Activated CD4-positive, alpha-beta memory T cell treated with anti-CD3 and anti-CD28 coated beads for 36 hours (primary cell): ENCODE results near the gene PELI3. TPM values are rescaled to one million over a fixed set of nuclear protein-coding genes. Genes with fewer than 3 reads are reported as not detected.

Experiments
- CTCF ChIA-PET: fragments of 350-600 bp; sonication (Branson Sonifier 250); formaldehyde crosslinking; loops from one replicate; lab custom pipeline; 2021; ENCODE audit warnings: antibody characterized with exemption, inconsistent platforms; lab: Charles Lee
- POLR2A ChIA-PET: fragments of 350-600 bp; sonication (Branson Sonifier 250); formaldehyde crosslinking; loops from one replicate; lab custom pipeline; 2021; ENCODE audit warnings: antibody characterized with exemption; lab: Charles Lee
- DNase-seq: peaks from one replicate; pipeline ENCODE4 v3.0.0-alpha.2; 2020
- H3K27ac Mint-ChIP-seq: one replicate; pipeline ENCODE4 v1.8.0; 2021; ENCODE audit warnings: mixed read lengths
- H3K27me3 Mint-ChIP-seq: one replicate; pipeline ENCODE4 v1.8.0; 2021; ENCODE audit warnings: mixed read lengths
- H3K36me3 Mint-ChIP-seq: one replicate; pipeline ENCODE4 v1.8.0; 2021; ENCODE audit warnings: mixed read lengths
- H3K4me1 Mint-ChIP-seq: one replicate; pipeline ENCODE4 v1.8.0; 2021; ENCODE audit warnings: low read depth, mixed read lengths
- H3K4me3 Mint-ChIP-seq: one replicate; pipeline ENCODE4 v1.8.0; 2021; ENCODE audit warnings: mild to moderate bottlenecking, mixed read lengths
- H3K9me3 Mint-ChIP-seq: one replicate; pipeline ENCODE4 v1.8.0; 2021; ENCODE audit warnings: mixed read lengths
- intact Hi-C: fragments of 100-400 bp; cut with micrococcal nuclease; formaldehyde crosslinking; loops from one replicate; pipeline ENCODE4 v1.15.1; 2023
- total RNA-seq, 2 experiments: library from RNA; stranded (reverse); gene quantifications; one replicate each; pipeline ENCODE4 v1.2.3, GENCODE V29; 2021

The PELI3 gene
- total RNA-seq, 2 experiments from 2014 or later: 7.0 to 8.5 TPM

DNA sequence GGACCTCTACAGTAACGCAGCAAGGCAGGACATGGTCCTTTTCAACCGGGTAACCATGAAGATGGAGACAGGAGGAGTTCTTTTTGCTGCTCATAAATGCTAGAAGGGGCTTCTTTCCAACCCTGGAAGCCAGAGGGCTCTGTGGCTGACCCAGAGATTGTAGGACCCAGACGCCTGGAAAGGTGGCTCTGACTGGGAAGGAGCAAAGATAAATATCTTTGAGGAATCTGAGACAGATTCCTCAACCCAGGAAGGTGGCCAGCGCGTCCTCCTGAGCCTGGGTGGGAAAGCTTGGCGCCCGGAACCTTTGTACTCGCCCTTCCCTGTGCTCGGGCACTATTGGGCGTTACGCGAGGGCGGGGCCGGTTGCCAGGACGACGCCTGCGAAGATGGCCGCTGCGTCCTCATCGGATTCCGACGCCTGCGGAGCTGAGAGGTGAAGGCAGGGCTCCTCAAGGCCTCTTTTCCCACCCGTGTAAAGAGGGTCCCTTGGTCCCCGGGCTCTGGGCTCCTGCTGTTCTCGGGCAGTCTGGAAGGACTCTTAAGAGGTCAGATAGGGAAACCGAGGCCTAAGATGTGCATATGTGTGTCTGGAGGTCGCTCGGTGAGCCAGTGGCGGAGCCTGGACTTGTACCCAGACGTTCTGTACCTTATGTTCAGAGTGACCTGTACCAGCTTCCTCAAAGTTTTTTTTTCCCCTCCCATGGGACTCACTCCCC is 43.7 kb downstream of the PELI3 start, which contains the start of gene BBS1:
BBS1 (plus strand) TSS at position 365 of the 719 bp plus-strand sequence; CDS start at position 390, 25 bp downstream.
- H3K9me3 Mint-ChIP-seq: no peaks in the 10 kb centered on the region
- intact Hi-C loops: no loop called here
- H3K27me3 Mint-ChIP-seq: no peaks in the 10 kb centered on the region
- ChIA-PET POLR2A (interaction anchor here (0.5 to 1.8 kb wide), 4 partner anchors 12 to 36 kb away, joined by 3 to 8 read pairs (median 4); partner anchors contain the start of gene ZDHHC24), CTCF (interaction anchor here (0.6 to 4.2 kb wide), 8 partner anchors 19 to 342 kb away, joined by 3 to 24 read pairs (median 4); partner anchors contain the start of genes CCDC87, CCS, CTSF and NPAS4)
- peak; percentile 87 for DNase-seq
- H3K27ac Mint-ChIP-seq: peak within 1 kb of the TSS; percentile 38
- peaks cover 16% of the 10 kb centered on the region for H3K4me1 Mint-ChIP-seq
- peaks cover 13% of the 10 kb centered on the region for H3K36me3 Mint-ChIP-seq
- peak within 1 kb of the TSS; percentile 88 for H3K4me3 Mint-ChIP-seq

DNA sequence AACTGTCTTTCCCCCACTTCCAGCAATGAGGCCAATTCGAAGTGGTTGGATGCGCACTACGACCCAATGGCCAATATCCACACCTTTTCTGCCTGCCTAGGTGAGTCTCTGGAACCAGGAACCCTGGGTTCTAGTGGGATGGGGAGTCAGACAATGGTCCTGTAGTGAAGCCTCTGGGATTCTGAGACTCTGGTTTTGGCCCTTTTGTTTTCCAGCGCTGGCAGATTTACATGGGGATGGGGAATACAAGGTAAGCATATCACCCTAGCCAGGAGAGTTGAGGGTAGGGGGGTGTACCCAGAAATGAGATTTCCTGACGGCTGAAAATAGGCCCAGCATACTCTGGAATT is 44.3 kb downstream of the PELI3 start:
- DNase-seq: no peak
- Mint-ChIP-seq H3K4me1 (peaks cover 16% of the 10 kb centered on the region), H3K4me3 (peak overlapping the region; percentile 88), H3K36me3 (peaks cover 13% of the 10 kb centered on the region), H3K27me3 (no peaks in the 10 kb centered on the region), H3K27ac (no peak overlapping the region), H3K9me3 (no peaks in the 10 kb centered on the region)
- ChIA-PET CTCF (interaction anchor here (0.6 to 4.2 kb wide), 6 partner anchors 19 to 342 kb away, joined by 3 to 24 read pairs (median 4); partner anchors contain the start of genes NPAS4 and RBM4B), POLR2A (interaction anchor here (0.5 to 1.8 kb wide), 4 partner anchors 12 to 35 kb away, joined by 3 to 8 read pairs (median 4); partner anchors contain the start of gene ZDHHC24)
- intact Hi-C loops: no loop called here

DNA sequence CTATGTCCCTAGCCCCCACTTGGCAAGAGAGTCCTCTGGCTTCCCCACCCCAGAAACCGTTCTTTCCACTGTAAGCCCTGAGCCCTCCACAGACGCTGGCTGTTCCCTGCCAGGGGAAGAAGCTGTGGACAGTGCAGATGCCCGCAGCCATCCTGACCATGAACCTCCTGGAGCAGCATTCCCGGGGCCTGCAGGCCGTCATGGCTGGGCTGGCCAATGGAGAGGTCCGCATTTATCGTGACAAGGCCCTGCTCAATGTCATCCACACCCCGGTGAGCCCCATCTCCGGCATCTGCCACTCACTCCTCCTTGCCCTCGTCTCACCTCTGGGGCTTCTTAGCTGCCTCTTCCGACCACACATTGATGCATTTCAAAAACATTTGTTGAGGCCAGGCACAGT is 56.9 kb downstream of the PELI3 start:
- peaks cover 26% of the 10 kb centered on the region for H3K36me3 Mint-ChIP-seq
- H3K4me1 Mint-ChIP-seq: no peaks in the 10 kb centered on the region
- CTCF ChIA-PET: no interaction called here
- DNase-seq: no peak
- H3K4me3 Mint-ChIP-seq: no peak overlapping the region
- H3K27me3 Mint-ChIP-seq: no peaks in the 10 kb centered on the region
- no peaks in the 10 kb centered on the region for H3K9me3 Mint-ChIP-seq
- intact Hi-C loops: no loop called here
- H3K27ac Mint-ChIP-seq: no peak overlapping the region
- POLR2A ChIA-PET: no interaction called here

DNA sequence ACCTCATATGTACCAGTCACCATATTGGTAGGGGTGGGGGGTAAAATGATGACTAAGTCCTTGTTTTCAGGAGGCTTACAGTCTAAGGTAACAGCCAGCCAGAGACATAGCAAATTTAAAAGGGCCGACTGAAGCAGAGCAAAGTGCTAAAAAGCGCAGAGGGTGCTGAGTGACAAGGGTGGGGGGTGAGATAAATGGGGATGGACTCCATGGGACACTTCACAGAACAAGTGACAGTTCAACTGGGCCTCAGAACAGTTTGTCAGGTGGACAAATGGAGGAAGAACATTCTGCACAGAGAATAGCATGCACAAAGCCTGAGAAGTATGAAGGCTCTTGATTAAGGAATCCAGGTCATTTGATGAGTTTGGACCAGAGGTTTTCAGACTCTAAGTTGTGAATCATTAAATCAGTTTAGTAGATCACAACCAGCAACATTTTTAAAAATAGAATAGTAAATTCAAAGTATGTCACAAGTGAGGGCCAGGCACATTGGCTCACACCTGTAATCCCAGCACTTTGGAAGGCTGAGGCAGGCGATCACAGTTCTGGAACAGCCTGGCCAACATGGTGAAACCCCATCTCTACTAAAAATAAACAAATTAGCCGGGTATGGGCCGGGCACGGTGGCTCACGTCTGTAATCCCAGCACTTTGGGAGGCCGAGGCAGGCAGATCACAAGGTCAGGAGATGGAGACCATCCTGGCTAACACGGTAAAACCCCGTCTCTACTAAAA is 57.8 kb downstream of the PELI3 start:
- no peak overlapping the region for H3K27ac Mint-ChIP-seq
- CTCF ChIA-PET: no interaction called here
- no peaks in the 10 kb centered on the region for H3K9me3 Mint-ChIP-seq
- H3K36me3 Mint-ChIP-seq: peaks cover 24% of the 10 kb centered on the region
- POLR2A ChIA-PET: no interaction called here
- H3K4me3 Mint-ChIP-seq: no peak overlapping the region
- no peaks in the 10 kb centered on the region for H3K4me1 Mint-ChIP-seq
- no peaks in the 10 kb centered on the region for H3K27me3 Mint-ChIP-seq
- DNase-seq: no peak
- intact Hi-C loops: no loop called here

Other genes with a start within 250 kb of the PELI3 start
- gene KLC2, start 209.2 kb upstream of the PELI3 start, total RNA-seq: 10 to 100 TPM; 40.5 to 44.8 TPM
- 100 to 1,000 TPM; 118 to 124 TPM for gene RAB1B, start 198.3 kb upstream of the PELI3 start, total RNA-seq
- 1 to 10 TPM in 1 of 2 experiments, under 1 TPM in 1; 0.39 to 1.5 TPM for gene CNIH2, start 188.7 kb upstream of the PELI3 start, total RNA-seq
- 10 to 100 TPM; 63.1 to 65.8 TPM for gene YIF1A, start 177.8 kb upstream of the PELI3 start, total RNA-seq
- not detected for gene TMEM151A, start 175.0 kb upstream of the PELI3 start, total RNA-seq
- gene CD248, start 149.9 kb upstream of the PELI3 start, total RNA-seq: not detected
- 1 to 10 TPM; 1.0 to 1.6 TPM for gene RIN1, start 130.5 kb upstream of the PELI3 start, total RNA-seq
- 10 to 100 TPM; 29.3 to 31.2 TPM for gene BRMS1, start 121.8 kb upstream of the PELI3 start, total RNA-seq
- gene B4GAT1, start 119.3 kb upstream of the PELI3 start, total RNA-seq: 1 to 10 TPM; 8.2 to 8.3 TPM
- 10 to 100 TPM; 10.3 to 10.6 TPM for gene SLC29A2, start 95.1 kb upstream of the PELI3 start, total RNA-seq
- not detected for gene NPAS4, start 45.9 kb upstream of the PELI3 start, total RNA-seq
- 100 to 1,000 TPM; 104 to 106 TPM for gene MRPL11, start 28.1 kb upstream of the PELI3 start, total RNA-seq
- 10 to 100 TPM; 76.1 to 89.7 TPM for gene DPP3, start 13.5 kb downstream of the PELI3 start, total RNA-seq
- gene BBS1, start 43.7 kb downstream of the PELI3 start, total RNA-seq: 10 to 100 TPM; 11.1 to 13.2 TPM
- 10 to 100 TPM; 13.5 to 14.9 TPM for gene ZDHHC24, start 79.1 kb downstream of the PELI3 start, total RNA-seq
- gene ACTN3, start 80.0 kb downstream of the PELI3 start, total RNA-seq: under 1 TPM; 0.15 to 0.24 TPM
- gene CTSF, start 101.7 kb downstream of the PELI3 start, total RNA-seq: 1 to 10 TPM; 1.4 to 1.5 TPM
- gene CCDC87, start 126.2 kb downstream of the PELI3 start, total RNA-seq: under 1 TPM; 0.12 to 0.24 TPM
- 10 to 100 TPM; 24.2 to 26.9 TPM for gene CCS, start 126.3 kb downstream of the PELI3 start, total RNA-seq
- gene RBM14, start 149.7 kb downstream of the PELI3 start, total RNA-seq: 100 to 1,000 TPM; 114 to 121 TPM
- 10 to 100 TPM; 87.0 to 94.0 TPM for gene RBM4, start 171.8 kb downstream of the PELI3 start, total RNA-seq
- 10 to 100 TPM; 10.9 to 11.7 TPM for gene RBM4B, start 211.0 kb downstream of the PELI3 start, total RNA-seq